ENCODE measurements around the gene ZBTB22. TPM values are rescaled to one million over a fixed set of nuclear protein-coding genes. Genes with fewer than 3 reads are reported as not detected.
"Not testable (repeated sequence)": the region's sequence is repeated elsewhere in the genome, so short reads cannot be mapped to it uniquely, and the experiment has no call there.

Gene ZBTB22
- total RNA-seq, 1 donor from 2014 or later, result 8.2 TPM

DNA sequence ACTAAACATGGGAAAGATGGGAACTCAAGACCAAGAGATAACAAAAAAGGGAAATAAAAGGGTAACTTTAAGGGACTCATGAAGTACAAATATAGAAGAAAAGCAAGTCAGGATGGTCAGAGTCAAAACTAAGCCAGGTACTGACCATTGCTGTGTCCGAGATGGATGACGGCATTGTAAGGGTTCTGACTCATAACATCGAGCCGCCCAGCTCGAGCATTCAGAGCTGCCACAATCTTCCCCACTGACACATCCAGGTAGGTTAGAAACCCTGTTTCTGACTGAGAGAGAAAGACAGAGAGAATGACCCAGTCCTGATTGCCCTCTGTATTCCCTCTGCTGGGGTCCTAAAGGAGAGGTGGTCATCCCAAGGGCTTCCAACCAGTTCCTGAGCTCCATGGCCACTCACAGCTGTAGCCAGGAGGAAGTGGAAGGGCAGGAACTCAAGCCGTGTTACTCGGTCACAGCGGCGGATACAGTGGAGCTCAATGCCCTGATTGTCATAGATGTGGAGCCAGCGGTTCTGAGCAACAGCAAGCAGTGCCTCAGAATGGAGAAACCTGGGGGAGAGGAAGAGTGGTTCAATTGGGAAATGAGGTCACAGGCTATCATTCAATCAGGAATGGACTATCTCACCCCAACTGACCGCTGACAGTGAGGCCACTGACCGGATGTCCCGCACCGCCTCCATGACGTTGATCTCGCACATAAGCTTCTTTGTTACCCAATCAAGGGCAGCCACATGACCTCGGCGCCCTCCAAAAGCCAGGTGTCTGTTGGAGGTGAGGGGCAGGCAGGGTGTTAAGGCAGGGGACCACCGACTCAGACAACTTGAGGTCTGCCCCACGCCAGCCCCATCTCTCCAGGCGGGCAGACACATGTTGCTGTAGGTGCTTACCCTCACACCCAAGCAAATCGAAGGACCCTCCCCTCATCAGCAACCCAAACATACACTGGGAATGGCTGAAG, 30.3 kb downstream of the ZBTB22 start:
- no peak for DNase-seq (ENCODE audit: low read depth)
- TF ChIP-seq, protein P1, sequence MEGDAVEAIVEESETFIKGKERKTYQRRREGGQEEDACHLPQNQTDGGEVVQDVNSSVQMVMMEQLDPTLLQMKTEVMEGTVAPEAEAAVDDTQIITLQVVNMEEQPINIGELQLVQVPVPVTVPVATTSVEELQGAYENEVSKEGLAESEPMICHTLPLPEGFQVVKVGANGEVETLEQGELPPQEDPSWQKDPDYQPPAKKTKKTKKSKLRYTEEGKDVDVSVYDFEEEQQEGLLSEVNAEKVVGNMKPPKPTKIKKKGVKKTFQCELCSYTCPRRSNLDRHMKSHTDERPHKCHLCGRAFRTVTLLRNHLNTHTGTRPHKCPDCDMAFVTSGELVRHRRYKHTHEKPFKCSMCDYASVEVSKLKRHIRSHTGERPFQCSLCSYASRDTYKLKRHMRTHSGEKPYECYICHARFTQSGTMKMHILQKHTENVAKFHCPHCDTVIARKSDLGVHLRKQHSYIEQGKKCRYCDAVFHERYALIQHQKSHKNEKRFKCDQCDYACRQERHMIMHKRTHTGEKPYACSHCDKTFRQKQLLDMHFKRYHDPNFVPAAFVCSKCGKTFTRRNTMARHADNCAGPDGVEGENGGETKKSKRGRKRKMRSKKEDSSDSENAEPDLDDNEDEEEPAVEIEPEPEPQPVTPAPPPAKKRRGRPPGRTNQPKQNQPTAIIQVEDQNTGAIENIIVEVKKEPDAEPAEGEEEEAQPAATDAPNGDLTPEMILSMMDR (conservative IDR thresholded peaks at IDR 0.05; ENCODE audit: low read depth, low read length), result no peak
- no peak overlapping the region for H3K4me3 ChIP-seq (ENCODE audit: low read depth, low read length)

DNA sequence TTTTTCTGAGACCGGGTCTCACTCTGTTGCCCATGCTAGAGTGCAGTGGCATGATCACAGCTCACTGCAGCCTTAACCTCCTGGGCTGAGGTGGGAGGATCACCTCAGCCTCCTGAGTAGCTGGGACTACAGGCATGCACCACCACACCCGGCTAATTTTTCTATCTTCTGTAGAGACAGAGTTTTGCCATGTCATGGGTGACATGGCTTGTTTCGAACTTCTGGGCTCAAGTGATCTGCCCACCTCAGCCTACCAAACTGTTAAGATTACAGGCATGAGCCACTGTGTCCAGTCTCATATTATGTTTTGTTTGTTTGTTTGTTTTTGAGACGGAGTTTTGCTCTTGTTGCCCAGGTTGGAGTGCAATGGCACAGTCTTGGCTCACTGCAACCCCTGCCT, 32.3 kb downstream of the ZBTB22 start:
- DNase-seq (ENCODE audit: low read depth); H3K4me3 ChIP-seq (ENCODE audit: low read depth, low read length): not testable (repeated sequence)

DNA sequence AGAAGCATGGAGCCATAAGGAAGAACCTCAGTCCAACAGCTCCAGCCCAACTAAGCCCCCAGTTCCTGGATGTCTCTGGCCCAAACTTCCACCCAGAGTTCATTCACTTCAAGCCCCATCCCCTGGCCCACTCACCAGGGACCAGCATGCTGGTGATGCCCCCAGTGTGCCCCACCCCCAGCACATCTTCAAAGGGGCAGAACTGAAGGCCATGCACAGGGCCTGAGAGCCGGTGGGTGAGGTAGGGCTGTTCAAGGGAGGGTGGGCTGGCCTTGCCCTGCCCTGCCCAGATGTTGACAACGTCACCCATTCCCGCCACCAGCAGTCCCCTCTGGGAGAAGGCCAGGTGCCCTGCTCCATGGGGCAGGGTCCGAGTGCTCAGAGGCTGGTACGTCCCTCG, 37.0 kb downstream of the ZBTB22 start:
- TF ChIP-seq, protein P1 (conservative IDR thresholded peaks at IDR 0.05; ENCODE audit: low read depth, low read length), result no peak
- no peak for DNase-seq (ENCODE audit: low read depth)
- H3K4me3 ChIP-seq (ENCODE audit: low read depth, low read length), result no peak overlapping the region

DNA sequence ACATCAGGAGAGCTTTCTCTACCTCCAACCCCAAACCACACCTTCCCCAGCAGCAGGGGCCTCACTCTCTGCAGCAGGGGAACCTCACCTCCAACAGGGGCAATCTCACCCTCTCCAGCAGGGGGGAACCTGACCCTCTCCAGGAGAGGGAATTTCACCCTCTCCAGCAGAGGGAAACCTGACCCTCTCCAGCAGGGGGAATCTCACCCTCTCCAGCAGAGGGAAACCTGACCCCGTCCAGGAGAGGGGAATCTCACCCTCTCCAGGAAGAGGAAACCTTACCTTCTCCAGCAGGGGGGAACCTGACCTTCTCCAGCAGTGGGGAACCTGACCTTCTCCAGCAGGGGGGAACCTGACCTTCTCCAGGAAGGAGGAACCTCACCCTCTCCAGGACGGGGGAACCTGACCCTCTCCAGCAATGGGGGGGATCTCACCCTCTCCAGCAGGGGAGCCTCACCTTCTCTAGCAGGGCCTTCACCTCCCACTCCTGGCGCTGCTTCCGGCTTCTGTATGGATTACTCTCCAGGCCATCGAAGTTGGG, 37.5 kb downstream of the ZBTB22 start:
- TF ChIP-seq, protein P1 (conservative IDR thresholded peaks at IDR 0.05; ENCODE audit: low read depth, low read length), result peak; percentile 86
- DNase-seq (ENCODE audit: low read depth), result no peak
- no peak overlapping the region for H3K4me3 ChIP-seq (ENCODE audit: low read depth, low read length)

DNA sequence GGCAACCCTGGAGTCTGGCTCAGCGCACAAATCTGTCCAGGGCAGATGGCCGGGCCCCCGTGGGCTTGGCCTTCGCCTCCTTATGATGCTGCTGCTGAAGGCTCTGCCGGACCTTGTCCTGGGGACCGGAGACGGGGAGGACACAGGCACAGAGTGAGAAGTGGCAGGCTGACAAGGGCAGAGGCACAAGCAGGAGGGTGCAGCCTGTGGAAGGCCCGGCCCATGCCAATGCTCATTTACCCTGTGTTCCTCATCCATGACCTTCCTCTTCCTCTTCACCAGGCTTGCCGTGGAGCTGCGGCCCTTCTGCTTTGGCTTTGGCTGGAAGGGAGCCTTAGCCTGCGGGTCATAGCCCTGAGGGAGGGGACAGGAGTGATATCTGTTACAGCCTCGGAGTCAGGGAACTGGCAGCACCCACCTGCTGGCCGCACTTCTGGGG, 38.3 kb downstream of the ZBTB22 start:
- TF ChIP-seq, protein P1 (conservative IDR thresholded peaks at IDR 0.05; ENCODE audit: low read depth, low read length), result no peak

DNA sequence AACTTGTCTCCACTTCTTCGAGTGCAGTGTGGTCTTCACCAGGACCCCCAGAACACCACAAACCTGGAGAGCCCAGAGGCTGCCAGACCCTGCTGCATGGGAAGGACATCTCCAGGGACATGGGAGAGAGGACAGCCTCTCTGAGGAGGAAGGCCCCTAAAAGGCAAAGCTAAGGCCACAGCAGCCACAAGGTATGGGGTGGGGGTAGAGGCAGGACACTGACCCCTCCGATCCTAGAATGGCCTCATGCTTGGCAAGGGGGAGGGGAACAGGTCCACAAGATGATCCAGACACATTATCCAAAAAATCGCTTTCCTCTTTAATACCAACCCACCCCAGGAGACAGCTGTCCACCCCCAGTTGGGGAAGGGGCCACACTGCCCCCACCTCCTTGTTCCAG, 38.7 kb downstream of the ZBTB22 start:
- H3K4me3 ChIP-seq (ENCODE audit: low read depth, low read length), result no peak overlapping the region
- DNase-seq (ENCODE audit: low read depth), result no peak
- TF ChIP-seq, protein P1 (conservative IDR thresholded peaks at IDR 0.05; ENCODE audit: low read depth, low read length), result no peak

More for the DNA sequence above, 38.3 kb downstream of the ZBTB22 start:
- no peak for DNase-seq (ENCODE audit: low read depth)
- no peak overlapping the region for H3K4me3 ChIP-seq (ENCODE audit: low read depth, low read length)

DNA sequence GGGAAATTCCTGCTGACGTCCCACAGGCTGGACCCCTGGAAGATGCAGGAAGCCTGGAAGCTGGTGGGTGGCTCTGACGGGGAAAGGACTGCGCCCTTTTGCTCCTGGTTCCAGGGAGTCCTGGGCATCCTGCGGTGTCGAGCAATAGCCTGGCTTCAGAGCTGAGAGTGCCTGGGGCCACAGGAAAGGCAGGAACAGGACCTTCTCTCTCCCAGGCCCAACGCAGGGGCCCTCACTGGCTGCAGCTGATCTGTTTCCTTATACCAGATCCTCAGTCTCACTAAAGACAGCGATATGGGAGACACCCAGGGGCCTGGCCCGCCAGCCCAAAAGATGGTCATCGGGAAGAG, 39.2 kb downstream of the ZBTB22 start:
- TF ChIP-seq, protein P1 (conservative IDR thresholded peaks at IDR 0.05; ENCODE audit: low read depth, low read length), result no peak
- no peak overlapping the region for H3K4me3 ChIP-seq (ENCODE audit: low read depth, low read length)
- no peak for DNase-seq (ENCODE audit: low read depth)
